SK-N-SH treated with all-trans-retinoic acid at 6 μM for 48 hours (cell line): ENCODE results near the gene PLEKHA1.

Source experiments
- ATAC-seq: fragments of 200-7000 bp; cut with Tn5 transposase; 3 replicates; pipeline ENCODE4 v1.9.1; 2020; ENCODE audit warnings: mild to moderate bottlenecking, moderate library complexity
- ARNTL ChIP-seq: fragments of 450-650 bp; formaldehyde crosslinking; IDR thresholded peaks from 2 replicates; pipeline ENCODE4 v1.5.0; 2020; ENCODE audit warnings: low read depth, mild to moderate bottlenecking, moderate library complexity, borderline replicate concordance
- BACH2 ChIP-seq: fragments of 250-450 bp; sonication (Bioruptor Pico); IDR thresholded peaks from 2 replicates; pipeline ENCODE4 v1.9.0; 2021; ENCODE audit warnings: mild to moderate bottlenecking, borderline replicate concordance
- CSDC2 ChIP-seq: fragments of 250-450 bp; sonication (Bioruptor Pico); IDR thresholded peaks from 2 replicates; pipeline ENCODE4 v1.5.0; 2020; ENCODE audit warnings: mild to moderate bottlenecking, moderate library complexity
- CSRNP3 ChIP-seq: fragments of 250-450 bp; sonication (Bioruptor Pico); IDR thresholded peaks from 2 replicates; pipeline ENCODE4 v1.5.1; 2021; ENCODE audit warnings: mild to moderate bottlenecking, moderate library complexity
- ESRRG ChIP-seq: fragments of 250-450 bp; sonication (Bioruptor Pico); IDR thresholded peaks from 2 replicates; pipeline ENCODE4 v1.6.1; 2021; ENCODE audit warnings: mild to moderate bottlenecking
- GLIS3 ChIP-seq: fragments of 250-450 bp; sonication (Bioruptor Pico); IDR thresholded peaks from 2 replicates; pipeline ENCODE4 v1.5.0; 2020; ENCODE audit warnings: mild to moderate bottlenecking, moderate library complexity
- ISL1 ChIP-seq: fragments of 250-450 bp; sonication (Bioruptor Pico); IDR thresholded peaks from 2 replicates; pipeline ENCODE4 v2.1.2; 2022; ENCODE audit warnings: mild to moderate bottlenecking, moderate library complexity
- OSR1 ChIP-seq: fragments of 250-450 bp; sonication (Bioruptor Pico); IDR thresholded peaks from 2 replicates; pipeline ENCODE4 v1.8.0; 2022; ENCODE audit warnings: moderate library complexity, mild to moderate bottlenecking, inconsistent platforms
- PATZ1 ChIP-seq: fragments of 250-450 bp; sonication (Bioruptor Pico); IDR thresholded peaks from 2 replicates; pipeline ENCODE4 v1.8.0; 2020; ENCODE audit warnings: mild to moderate bottlenecking, moderate library complexity, borderline replicate concordance
- POU6F1 ChIP-seq: fragments of 250-450 bp; sonication (Bioruptor Pico); IDR thresholded peaks from 2 replicates; pipeline ENCODE4 v1.8.0; 2021; ENCODE audit warnings: low read depth, mild to moderate bottlenecking, moderate library complexity, borderline replicate concordance
- RARB ChIP-seq: fragments of 250-450 bp; sonication (Bioruptor Pico); IDR thresholded peaks from 2 replicates; pipeline ENCODE4 v1.8.0; 2021; ENCODE audit warnings: mild to moderate bottlenecking, moderate library complexity
- SNAI2 ChIP-seq: fragments of 250-450 bp; sonication (Bioruptor Pico); IDR thresholded peaks from 2 replicates; pipeline ENCODE4 v1.5.0; 2020; ENCODE audit warnings: mild to moderate bottlenecking, moderate library complexity
- TSHZ2 ChIP-seq: fragments of 250-450 bp; sonication (Bioruptor Pico); IDR thresholded peaks from 2 replicates; pipeline ENCODE4 v1.5.0; 2020; ENCODE audit warnings: mild to moderate bottlenecking, moderate library complexity
- ZFP3 ChIP-seq: fragments of 250-450 bp; sonication (Bioruptor Pico); IDR thresholded peaks from 2 replicates; pipeline ENCODE4 v1.5.0; 2020; ENCODE audit warnings: mild to moderate bottlenecking, moderate library complexity
- ZFP30 ChIP-seq: fragments of 450-650 bp; formaldehyde crosslinking; IDR thresholded peaks from 2 replicates; pipeline ENCODE4 v1.5.0; 2022; ENCODE audit warnings: mild to moderate bottlenecking, moderate library complexity
- ZNF565 ChIP-seq: fragments of 450-650 bp; formaldehyde crosslinking; conservative IDR thresholded peaks from 2 replicates; pipeline ENCODE4 v1.5.0; 2020; ENCODE audit warnings: low read depth, mild to moderate bottlenecking, moderate library complexity
- ZNF70 ChIP-seq: fragments of 450-650 bp; formaldehyde crosslinking; IDR thresholded peaks from 2 replicates; pipeline ENCODE4 v1.5.0; 2020; ENCODE audit warnings: mild to moderate bottlenecking, moderate library complexity
- ZNF8 ChIP-seq: fragments of 450-650 bp; formaldehyde crosslinking; IDR thresholded peaks from 2 replicates; pipeline ENCODE4 v1.5.0; 2020; ENCODE audit warnings: mild to moderate bottlenecking, moderate library complexity

Gene PLEKHA1

GRCh38 chr10:122391875-122392274 lies 17.4 kb downstream of the PLEKHA1 start:
- no peak for ATAC-seq
- TF ChIP-seq ZFP3 (CRISPR knock-in tag) (no peak), SNAI2 (no peak), ZNF565 (CRISPR knock-in tag) (no peak), ESRRG (CRISPR knock-in tag) (no peak), ARNTL (no peak), PATZ1 (no peak), RARB (CRISPR knock-in tag) (no peak), POU6F1 (CRISPR knock-in tag) (no peak), ISL1 (CRISPR knock-in tag) (no peak), CSDC2 (CRISPR knock-in tag) (no peak), TSHZ2 (no peak), GLIS3 (CRISPR knock-in tag) (no peak), ZNF8 (CRISPR knock-in tag) (no peak), BACH2 (CRISPR knock-in tag) (no peak)

GRCh38 chr10:122392835-122393234 lies 18.3 kb downstream of the PLEKHA1 start:
- TF ChIP-seq BACH2 (CRISPR knock-in tag) (no peak), CSRNP3 (CRISPR knock-in tag) (no peak), TSHZ2 (no peak), ZFP3 (CRISPR knock-in tag) (no peak), PATZ1 (no peak), ARNTL (no peak), ZFP30 (CRISPR knock-in tag) (no peak), ESRRG (CRISPR knock-in tag) (no peak), ZNF70 (CRISPR knock-in tag) (no peak), OSR1 (CRISPR knock-in tag) (no peak), RARB (CRISPR knock-in tag) (no peak), ZNF565 (CRISPR knock-in tag) (no peak)
- TF ChIP-seq, all 23 proteins: peak for 0
- no peak for ATAC-seq
